Memory B cell (primary cell): ENCODE data around the gene ABLIM2.
"Not testable (repeated sequence)": the region's sequence is repeated elsewhere in the genome, so short reads cannot be mapped to it uniquely, and the experiment has no call there.

Experiments used
- ATAC-seq: fragments of 150-1000 bp; cut with Tn5 transposase; 2 replicates; pipeline ENCODE4 v1.10.0; 2021; ENCODE audit warnings: low read depth, mild to moderate bottlenecking, moderate library complexity
- DNase-seq, 2 donors: peaks; one replicate each; pipeline ENCODE4 v3.0.0; 2022; ENCODE audit warnings: low spot score in 2 of 2
- H3K27ac Mint-ChIP-seq: one replicate; pipeline ENCODE4 v1.8.0; 2022; ENCODE audit warnings: mild to moderate bottlenecking, moderate library complexity, mixed read lengths
- H3K27me3 Mint-ChIP-seq: one replicate; pipeline ENCODE4 v1.8.0; 2022; ENCODE audit warnings: mixed read lengths
- H3K36me3 Mint-ChIP-seq: one replicate; pipeline ENCODE4 v1.8.0; 2022; ENCODE audit warnings: mild to moderate bottlenecking, mixed read lengths
- H3K4me1 Mint-ChIP-seq: one replicate; pipeline ENCODE4 v1.8.0; 2022; ENCODE audit warnings: mixed read lengths
- H3K4me3 Mint-ChIP-seq: one replicate; pipeline ENCODE4 v1.8.0; 2022; ENCODE audit warnings: mild to moderate bottlenecking, moderate library complexity, mixed read lengths
- H3K9me3 Mint-ChIP-seq: one replicate; pipeline ENCODE4 v1.8.0; 2022; ENCODE audit warnings: mixed read lengths

The ABLIM2 gene

GRCh38 chr4:7933651-7934510 is 224.7 kb downstream of the ABLIM2 start:
- H3K4me1 Mint-ChIP-seq, result no peaks in the 10 kb centered on the region
- peaks cover 9% of the 10 kb centered on the region for H3K27me3 Mint-ChIP-seq
- no peaks in the 10 kb centered on the region for H3K9me3 Mint-ChIP-seq
- no peaks in the 10 kb centered on the region for H3K36me3 Mint-ChIP-seq
- H3K4me3 Mint-ChIP-seq, result no peak overlapping the region
- no peak overlapping the region for H3K27ac Mint-ChIP-seq
- no peak for DNase-seq
- ATAC-seq, result no peak

GRCh38 chr4:7932287-7932686 is 226.3 kb downstream of the ABLIM2 start:
- H3K4me3 Mint-ChIP-seq, result no peak overlapping the region
- ATAC-seq (no peak), DNase-seq (no peak)
- H3K27ac Mint-ChIP-seq, result no peak overlapping the region
- no peaks in the 10 kb centered on the region for H3K9me3 Mint-ChIP-seq
- H3K36me3 Mint-ChIP-seq, result no peaks in the 10 kb centered on the region
- H3K27me3 Mint-ChIP-seq, result peaks cover 5% of the 10 kb centered on the region
- H3K4me1 Mint-ChIP-seq, result no peaks in the 10 kb centered on the region

- DNase-seq (no peak), ATAC-seq (no peak)
Observed at GRCh38 chr4:7929118-7929951, 229.3 kb downstream of the ABLIM2 start.

DNA sequence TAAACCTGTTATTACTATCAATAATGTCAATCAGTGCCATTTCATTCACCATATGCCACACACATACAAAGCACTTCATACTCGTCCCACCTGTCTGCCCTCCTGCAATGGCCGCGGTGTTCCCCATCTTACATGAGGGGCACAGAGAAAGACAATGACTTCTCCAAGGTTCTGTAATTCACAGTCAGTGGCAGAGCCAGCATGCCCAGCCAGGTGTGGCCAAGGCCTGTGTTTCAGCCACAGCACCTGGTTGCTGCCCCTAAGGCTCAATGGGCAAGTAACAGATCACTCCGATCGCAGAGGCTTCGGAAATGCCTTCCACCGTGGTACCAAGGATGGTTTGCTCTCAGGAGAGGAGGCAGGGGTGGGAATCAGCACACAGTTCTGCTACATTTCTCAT is 229.9 kb downstream of the ABLIM2 start:
- no peaks in the 10 kb centered on the region for H3K9me3 Mint-ChIP-seq
- H3K27me3 Mint-ChIP-seq, result peaks cover 5% of the 10 kb centered on the region
- no peak overlapping the region for H3K27ac Mint-ChIP-seq
- ATAC-seq (no peak), DNase-seq (no peak)
- no peaks in the 10 kb centered on the region for H3K36me3 Mint-ChIP-seq
- H3K4me3 Mint-ChIP-seq, result no peak overlapping the region
- no peaks in the 10 kb centered on the region for H3K4me1 Mint-ChIP-seq

More at GRCh38 chr4:7929118-7929951, 229.3 kb downstream of the ABLIM2 start:
- Mint-ChIP-seq H3K27me3 (peaks cover 5% of the 10 kb centered on the region), H3K27ac (no peak overlapping the region), H3K4me1 (no peaks in the 10 kb centered on the region), H3K36me3 (no peaks in the 10 kb centered on the region), H3K4me3 (no peak overlapping the region), H3K9me3 (no peaks in the 10 kb centered on the region)

DNA sequence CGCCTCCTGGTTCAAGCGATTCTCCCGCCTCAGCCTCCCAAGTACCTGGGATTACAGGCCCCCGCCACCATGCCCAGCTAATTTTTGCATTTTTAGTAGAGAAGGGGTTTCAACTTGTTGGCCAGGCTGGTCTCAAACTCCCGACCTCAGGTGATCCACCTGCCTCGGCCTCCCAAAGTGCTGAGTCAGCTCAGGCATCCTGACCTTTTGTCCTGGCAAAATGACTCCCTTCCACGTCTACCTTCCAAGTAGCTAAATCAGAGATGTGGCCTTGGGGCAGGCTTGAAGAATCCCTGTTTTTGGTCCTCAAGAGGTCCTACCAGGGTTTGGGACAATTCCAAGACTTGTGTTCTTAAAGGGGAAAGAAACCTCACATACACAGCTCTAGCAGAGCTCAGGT is 231.8 kb downstream of the ABLIM2 start:
- no peaks in the 10 kb centered on the region for H3K4me1 Mint-ChIP-seq
- ATAC-seq, result no peak
- peaks cover 4% of the 10 kb centered on the region for H3K27me3 Mint-ChIP-seq
- H3K4me3 Mint-ChIP-seq, result no peak overlapping the region
- H3K36me3 Mint-ChIP-seq, result no peaks in the 10 kb centered on the region
- DNase-seq, result no peak
- H3K27ac Mint-ChIP-seq, result no peak overlapping the region
- H3K9me3 Mint-ChIP-seq, result no peaks in the 10 kb centered on the region

DNA sequence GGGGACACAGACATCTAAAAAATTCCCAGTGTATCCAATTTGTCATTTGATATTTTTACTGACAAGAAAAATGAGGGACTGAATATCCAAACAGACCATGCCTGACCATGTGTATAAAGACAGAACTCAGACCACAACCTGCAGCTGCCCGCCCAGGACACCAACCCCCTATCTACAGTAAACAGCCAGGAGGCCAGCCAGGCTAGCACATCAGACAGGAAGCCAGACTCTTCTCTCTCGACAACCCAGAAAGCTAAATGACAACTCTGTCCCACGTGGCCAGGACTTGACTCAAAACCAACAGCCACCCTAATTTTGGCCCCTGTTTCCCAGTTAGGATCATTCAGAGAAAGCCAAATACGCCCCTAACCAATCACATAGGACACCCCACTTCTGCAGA is 234.0 kb downstream of the ABLIM2 start:
- H3K36me3 Mint-ChIP-seq, result no peaks in the 10 kb centered on the region
- peaks cover 3% of the 10 kb centered on the region for H3K27me3 Mint-ChIP-seq
- no peak overlapping the region for H3K27ac Mint-ChIP-seq
- DNase-seq, result no peak
- H3K4me1 Mint-ChIP-seq, result no peaks in the 10 kb centered on the region
- no peak overlapping the region for H3K4me3 Mint-ChIP-seq
- no peak for ATAC-seq
- H3K9me3 Mint-ChIP-seq, result no peaks in the 10 kb centered on the region

DNA sequence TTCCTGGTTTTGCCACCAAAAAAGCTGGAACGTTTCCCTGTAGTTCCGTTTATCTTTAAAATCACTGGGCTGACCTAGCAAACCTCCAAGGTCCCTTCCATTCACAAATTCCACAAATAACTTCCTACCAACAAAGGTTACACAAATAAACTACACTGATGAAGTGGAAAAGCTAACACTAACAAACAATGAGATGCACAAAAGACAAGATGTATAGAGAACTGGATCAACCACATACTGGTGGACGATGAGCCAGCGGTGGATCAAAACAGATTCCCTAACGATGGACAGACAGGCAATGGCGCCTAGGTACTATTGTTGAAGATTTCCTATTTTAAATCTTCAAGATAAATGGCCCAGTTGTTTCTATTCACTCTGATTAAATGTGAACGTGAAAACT is 234.4 kb downstream of the ABLIM2 start:
- H3K9me3 Mint-ChIP-seq, result no peaks in the 10 kb centered on the region
- H3K27me3 Mint-ChIP-seq, result peaks cover 2% of the 10 kb centered on the region
- no peak for ATAC-seq
- H3K36me3 Mint-ChIP-seq, result no peaks in the 10 kb centered on the region
- H3K4me3 Mint-ChIP-seq, result no peak overlapping the region
- H3K4me1 Mint-ChIP-seq, result no peaks in the 10 kb centered on the region
- no peak for DNase-seq
- H3K27ac Mint-ChIP-seq, result no peak overlapping the region

- Mint-ChIP-seq H3K4me1 (no peaks in the 10 kb centered on the region), H3K4me3 (no peak overlapping the region), H3K27me3 (peaks cover 5% of the 10 kb centered on the region), H3K36me3 (no peaks in the 10 kb centered on the region), H3K9me3 (no peaks in the 10 kb centered on the region), H3K27ac (no peak overlapping the region)
- DNase-seq (no peak), ATAC-seq (no peak)
Observed at GRCh38 chr4:7922466-7922865, 236.1 kb downstream of the ABLIM2 start.

DNA sequence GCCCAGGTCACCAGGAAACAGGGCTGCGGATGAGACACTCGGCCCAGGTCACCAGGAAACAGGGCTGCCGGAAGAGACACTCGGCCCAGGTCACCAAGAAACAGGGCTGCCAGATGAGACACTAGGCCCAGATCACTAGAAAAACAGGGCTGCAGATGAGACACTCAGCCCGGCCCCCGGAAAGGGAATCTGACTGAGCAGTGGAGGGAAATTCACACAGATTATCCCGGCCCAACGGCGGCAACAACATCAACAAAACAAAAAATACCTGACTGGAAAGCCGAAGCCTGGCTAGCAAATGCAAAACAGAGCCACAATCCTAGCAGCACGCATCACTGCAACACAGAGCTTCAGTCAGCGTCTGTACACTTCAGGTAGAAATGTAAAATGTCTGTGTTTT is 239.6 kb downstream of the ABLIM2 start:
- H3K4me3 Mint-ChIP-seq, result no peak overlapping the region
- no peaks in the 10 kb centered on the region for H3K36me3 Mint-ChIP-seq
- H3K27me3 Mint-ChIP-seq, result peaks cover 12% of the 10 kb centered on the region
- no peaks in the 10 kb centered on the region for H3K9me3 Mint-ChIP-seq
- ATAC-seq (no peak), DNase-seq (no peak)
- no peaks in the 10 kb centered on the region for H3K4me1 Mint-ChIP-seq
- H3K27ac Mint-ChIP-seq, result no peak overlapping the region

DNA sequence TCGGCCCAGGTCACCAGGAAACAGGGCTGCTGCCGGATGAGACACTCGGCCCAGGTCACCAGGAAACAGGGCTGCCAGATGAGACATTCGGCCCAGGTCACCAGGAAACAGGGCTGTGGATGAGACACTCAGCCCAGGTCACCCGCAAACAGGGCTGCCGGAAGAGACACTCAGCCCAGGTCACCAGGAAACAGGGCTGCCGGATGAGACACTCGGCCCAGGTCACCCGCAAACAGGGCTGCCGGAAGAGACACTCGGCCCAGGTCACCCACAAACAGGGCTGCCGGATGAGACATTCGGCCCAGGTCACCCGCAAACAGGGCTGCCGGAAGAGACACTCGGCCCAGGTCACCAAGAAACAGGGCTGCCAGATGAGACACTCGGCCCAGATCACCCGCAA is 240.4 kb downstream of the ABLIM2 start:
- H3K4me3 Mint-ChIP-seq, H3K4me1 Mint-ChIP-seq, H3K9me3 Mint-ChIP-seq, H3K36me3 Mint-ChIP-seq, ATAC-seq, DNase-seq, H3K27ac Mint-ChIP-seq: not testable (repeated sequence)
- H3K27me3 Mint-ChIP-seq, result peaks cover 12% of the 10 kb centered on the region

DNA sequence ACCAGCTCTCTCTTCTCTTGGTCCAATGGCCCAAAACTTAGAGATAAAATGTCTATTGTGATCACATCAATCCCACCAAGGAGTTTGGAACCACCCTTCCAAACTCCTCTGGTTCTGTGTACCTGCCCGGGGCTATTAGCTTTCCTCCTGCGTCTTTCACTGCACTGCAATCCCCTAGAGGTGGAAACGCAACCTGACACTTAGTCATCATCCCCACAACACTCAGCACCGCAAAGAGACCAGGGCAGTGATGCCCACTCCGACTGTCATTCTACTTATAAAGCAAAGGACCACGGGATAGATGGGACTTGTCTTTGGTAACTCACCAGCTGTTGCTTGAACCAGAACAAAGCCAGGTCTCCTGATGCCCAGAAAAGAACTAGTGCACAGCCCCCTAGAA is 240.9 kb downstream of the ABLIM2 start:
- ATAC-seq (no peak), DNase-seq (no peak)
- Mint-ChIP-seq H3K27me3 (peaks cover 12% of the 10 kb centered on the region), H3K4me3 (no peak overlapping the region), H3K27ac (no peak overlapping the region), H3K9me3 (no peaks in the 10 kb centered on the region), H3K36me3 (no peaks in the 10 kb centered on the region), H3K4me1 (no peaks in the 10 kb centered on the region)

DNA sequence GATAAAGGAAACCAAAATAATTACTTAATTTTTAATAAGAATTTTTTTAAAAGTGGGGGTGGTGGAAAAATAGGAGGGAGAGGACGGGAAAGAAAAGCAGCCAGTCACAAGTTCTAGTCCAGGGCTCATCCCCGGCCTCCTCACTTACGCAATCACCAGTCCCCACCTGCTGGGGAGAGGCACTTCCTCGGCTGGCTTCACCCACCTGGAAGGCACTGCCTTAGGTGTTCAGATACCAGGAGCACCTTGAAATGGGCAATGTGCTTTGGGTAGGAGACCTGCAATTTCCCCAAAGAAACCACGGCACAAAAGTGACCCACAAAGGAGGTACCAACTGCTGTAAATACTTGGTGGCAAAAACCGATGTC is 242.8 kb downstream of the ABLIM2 start:
- Mint-ChIP-seq H3K4me1 (no peaks in the 10 kb centered on the region), H3K27me3 (peaks cover 13% of the 10 kb centered on the region), H3K27ac (no peak overlapping the region), H3K4me3 (no peak overlapping the region), H3K9me3 (peaks cover 3% of the 10 kb centered on the region), H3K36me3 (no peaks in the 10 kb centered on the region)
- DNase-seq, result no peak
- no peak for ATAC-seq
